Measurements from ENCODE around the gene PARP1. TPM values are rescaled to one million over a fixed set of nuclear protein-coding genes. Genes with fewer than 3 reads are reported as not detected.

Gene PARP1
- total RNA-seq, 3 donors from 2014 or later = 209 to 218 (median 213) TPM

DNA sequence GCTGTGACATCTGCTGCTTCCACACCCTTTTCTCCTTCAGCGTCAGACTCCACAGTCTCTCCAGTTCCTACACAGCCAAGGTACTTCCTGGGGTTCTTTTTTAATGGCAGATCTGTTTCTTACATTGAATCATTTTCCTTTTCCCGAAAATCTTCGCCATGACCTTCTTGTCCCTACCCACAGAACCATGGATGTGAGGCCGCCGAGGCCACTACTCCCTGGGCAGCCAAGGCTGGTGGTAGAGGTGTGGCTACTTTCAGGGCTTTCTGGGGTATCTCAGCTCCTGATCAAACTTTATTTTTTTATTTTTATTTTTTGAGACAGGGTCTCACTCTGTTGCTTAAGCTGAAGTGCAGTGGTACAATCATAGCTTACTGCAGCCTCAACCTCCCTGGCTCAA lies 89.4 kb downstream of the PARP1 start:
- no peak overlapping the region for H3K4me3 Mint-ChIP-seq
- no peaks in the 10 kb centered on the region for H3K4me1 Mint-ChIP-seq (ENCODE audit: low read depth)

DNA sequence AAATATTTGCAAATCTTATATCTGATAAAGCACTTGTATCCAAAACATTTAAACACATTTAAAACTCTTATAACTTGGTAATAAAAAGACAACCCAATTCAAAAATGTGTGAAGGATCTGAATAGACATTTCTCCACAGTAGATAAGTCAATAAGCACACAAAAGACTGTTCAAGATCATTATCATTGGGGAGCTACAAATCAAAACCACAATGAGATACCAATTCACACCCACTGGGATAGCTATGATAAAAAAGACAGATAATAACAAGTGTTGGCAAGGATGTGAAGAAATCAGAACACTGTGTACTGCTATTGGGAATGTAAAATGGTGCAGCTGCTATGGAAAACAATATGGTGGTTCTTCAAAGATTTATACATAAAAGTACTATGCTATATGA lies 93.8 kb downstream of the PARP1 start:
- DNase-seq (no peak), ATAC-seq (no peak)
- no peaks in the 10 kb centered on the region for H3K36me3 Mint-ChIP-seq (ENCODE audit: insufficient read depth)
- peaks cover 32% of the 10 kb centered on the region for H3K27me3 Mint-ChIP-seq (ENCODE audit: low read depth)
- peaks cover 7% of the 10 kb centered on the region for H3K4me1 Mint-ChIP-seq (ENCODE audit: low read depth)
- H3K9me3 Mint-ChIP-seq = no peaks in the 10 kb centered on the region
- H3K4me3 Mint-ChIP-seq = no peak overlapping the region

More for the DNA sequence above, 89.4 kb downstream of the PARP1 start:
- DNase-seq (no peak), ATAC-seq (no peak)
- Mint-ChIP-seq H3K27me3 (ENCODE audit: low read depth) (peaks cover 30% of the 10 kb centered on the region), H3K9me3 (no peaks in the 10 kb centered on the region), H3K36me3 (ENCODE audit: insufficient read depth) (no peaks in the 10 kb centered on the region)

DNA sequence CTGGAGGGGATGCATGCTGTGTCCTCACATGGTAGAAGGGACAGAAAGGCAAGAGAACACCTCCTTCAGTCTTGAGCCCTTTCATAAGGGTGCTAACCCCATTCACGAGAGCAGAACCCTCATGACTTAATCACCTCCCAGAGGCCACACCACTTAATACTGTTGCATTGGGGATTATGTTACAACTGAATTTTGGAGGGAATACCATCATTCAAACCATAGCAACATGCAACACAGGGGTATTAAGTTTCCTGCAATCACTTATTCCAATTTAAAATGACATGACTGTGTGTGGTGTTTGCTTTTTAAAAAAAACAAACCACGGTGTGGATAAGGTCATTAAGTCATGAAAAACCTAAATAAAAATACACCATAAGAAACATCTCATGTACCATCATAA lies 95.8 kb downstream of the PARP1 start:
- H3K9me3 Mint-ChIP-seq = no peaks in the 10 kb centered on the region
- peaks cover 10% of the 10 kb centered on the region for H3K4me1 Mint-ChIP-seq (ENCODE audit: low read depth)
- H3K36me3 Mint-ChIP-seq (ENCODE audit: insufficient read depth) = no peaks in the 10 kb centered on the region
- no peak overlapping the region for H3K4me3 Mint-ChIP-seq
- H3K27me3 Mint-ChIP-seq (ENCODE audit: low read depth) = peaks cover 24% of the 10 kb centered on the region
- DNase-seq (no peak), ATAC-seq (no peak)

- ATAC-seq (no peak), DNase-seq (no peak)
- Mint-ChIP-seq H3K4me3 (no peak overlapping the region), H3K9me3 (no peaks in the 10 kb centered on the region), H3K4me1 (ENCODE audit: low read depth) (peaks cover 10% of the 10 kb centered on the region), H3K36me3 (ENCODE audit: insufficient read depth) (no peaks in the 10 kb centered on the region), H3K27me3 (ENCODE audit: low read depth) (peaks cover 24% of the 10 kb centered on the region)
These were observed 96.5 kb downstream of the PARP1 start for GRCh38 chr1:226311376-226311775.

Other genes with a start within 250 kb of the PARP1 start
- gene ACBD3, start 221.4 kb downstream of the PARP1 start, total RNA-seq = 10 to 100 TPM; 20.9 to 24.4 (median 23.9) TPM
- gene MIXL1, start 184.4 kb downstream of the PARP1 start, total RNA-seq = not detected
- gene LIN9, start 98.9 kb downstream of the PARP1 start, total RNA-seq = 1 to 10 TPM; 7.5 to 8.6 (median 8.3) TPM
- not detected for gene STUM, start 140.7 kb upstream of the PARP1 start, total RNA-seq

Data from activated T-cell treated with anti-CD3 and anti-CD28 coated beads, Interleukin-2, amount 50 U/mL, for 4 hours (primary cell).